HEK293 (cell line): ENCODE measurements around the gene ASL.
"Not testable (repeated sequence)": the region's sequence is repeated elsewhere in the genome, so short reads cannot be mapped to it uniquely, and the experiment has no call there.

Experiments
- MYNN ChIP-seq: fragments of 450-650 bp; formaldehyde crosslinking; IDR thresholded peaks from 2 replicates; pipeline ENCODE4 v1.5.1; 2016; ENCODE audit warnings: missing biosample characterization, missing genetic modification characterization, borderline replicate concordance
- PBX3 ChIP-seq: sonication (generic); formaldehyde crosslinking; IDR thresholded peaks from 2 replicates; pipeline ENCODE4 v1.8.1; 2022; ENCODE audit warnings: mild to moderate bottlenecking, moderate library complexity, missing genetic modification reagents
- TSHZ1 ChIP-seq: fragments of 450-650 bp; formaldehyde crosslinking; IDR thresholded peaks from 2 replicates; pipeline ENCODE4 v1.5.1; 2016; ENCODE audit warnings: missing biosample characterization, missing genetic modification characterization, borderline replicate concordance
- ZBTB20 ChIP-seq: fragments of 450-650 bp; formaldehyde crosslinking; IDR thresholded peaks from 2 replicates; pipeline ENCODE4 v1.5.1; 2016; ENCODE audit warnings: missing biosample characterization, missing genetic modification characterization
- ZNF18 ChIP-seq: fragments of 450-650 bp; formaldehyde crosslinking; IDR thresholded peaks from 2 replicates; pipeline ENCODE4 v1.5.1; 2016; ENCODE audit warnings: missing biosample characterization, missing genetic modification characterization
- ZNF514 ChIP-seq: fragments of 450-650 bp; formaldehyde crosslinking; IDR thresholded peaks from 2 replicates; pipeline ENCODE4 v1.5.1; 2016; ENCODE audit warnings: missing biosample characterization, missing genetic modification characterization
- TF ChIP-seq, protein P1 (sequence below): fragments of 450-650 bp; formaldehyde crosslinking; IDR thresholded peaks from 2 replicates; pipeline ENCODE4 v1.5.1; 2016; ENCODE audit warnings: missing biosample characterization, missing genetic modification characterization

DNA sequence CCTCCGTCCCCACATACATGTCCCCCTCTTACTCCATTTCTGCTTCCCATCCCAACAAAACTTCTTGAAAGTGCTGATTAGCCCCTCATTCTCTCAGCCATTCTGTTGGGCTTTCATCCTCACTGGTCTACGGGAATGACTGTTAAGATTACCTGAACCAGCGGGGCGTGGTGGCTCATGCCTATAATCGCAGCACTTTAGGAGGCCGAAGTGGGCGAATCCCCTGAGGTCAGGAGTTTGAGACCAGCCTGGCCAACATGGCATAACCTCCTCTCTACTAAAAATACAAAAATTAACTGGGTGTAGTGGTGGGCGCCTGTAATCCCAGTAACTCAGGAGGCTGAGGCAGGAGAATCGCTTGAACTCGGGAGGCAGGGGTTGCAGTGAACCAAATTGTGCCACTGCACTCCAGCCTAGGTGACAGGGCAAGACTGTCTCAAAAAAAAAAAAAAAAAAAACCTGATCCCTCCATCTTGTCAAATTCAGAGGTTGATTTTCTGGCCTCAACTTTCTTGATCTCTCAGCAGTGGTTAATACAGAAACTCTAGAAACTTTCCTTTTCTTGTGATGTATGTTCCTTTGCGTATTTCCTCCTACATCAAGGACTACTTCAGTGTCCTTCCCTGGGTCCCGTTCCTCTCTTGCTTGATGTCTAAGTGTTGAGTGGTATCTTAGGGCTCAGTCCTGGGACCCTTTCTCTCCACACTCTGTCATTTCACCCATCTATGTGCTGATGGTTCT is 41.2 kb downstream of the ASL start:
- TF ChIP-seq MYNN; TSHZ1 (tag by site-specific recombination); ZBTB20; PBX3 (CRISPR knock-in tag); ZNF18 (tag by site-specific recombination); ZNF514: not testable (repeated sequence)
- TF ChIP-seq, protein P1, sequence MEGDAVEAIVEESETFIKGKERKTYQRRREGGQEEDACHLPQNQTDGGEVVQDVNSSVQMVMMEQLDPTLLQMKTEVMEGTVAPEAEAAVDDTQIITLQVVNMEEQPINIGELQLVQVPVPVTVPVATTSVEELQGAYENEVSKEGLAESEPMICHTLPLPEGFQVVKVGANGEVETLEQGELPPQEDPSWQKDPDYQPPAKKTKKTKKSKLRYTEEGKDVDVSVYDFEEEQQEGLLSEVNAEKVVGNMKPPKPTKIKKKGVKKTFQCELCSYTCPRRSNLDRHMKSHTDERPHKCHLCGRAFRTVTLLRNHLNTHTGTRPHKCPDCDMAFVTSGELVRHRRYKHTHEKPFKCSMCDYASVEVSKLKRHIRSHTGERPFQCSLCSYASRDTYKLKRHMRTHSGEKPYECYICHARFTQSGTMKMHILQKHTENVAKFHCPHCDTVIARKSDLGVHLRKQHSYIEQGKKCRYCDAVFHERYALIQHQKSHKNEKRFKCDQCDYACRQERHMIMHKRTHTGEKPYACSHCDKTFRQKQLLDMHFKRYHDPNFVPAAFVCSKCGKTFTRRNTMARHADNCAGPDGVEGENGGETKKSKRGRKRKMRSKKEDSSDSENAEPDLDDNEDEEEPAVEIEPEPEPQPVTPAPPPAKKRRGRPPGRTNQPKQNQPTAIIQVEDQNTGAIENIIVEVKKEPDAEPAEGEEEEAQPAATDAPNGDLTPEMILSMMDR (tag by site-specific recombination), result not testable (repeated sequence)
